Karpas-422 (cell line): Measurements from ENCODE around the gene TRAP1. TPM values are rescaled to one million over a fixed set of nuclear protein-coding genes. Genes with fewer than 3 reads are reported as not detected.
"Not testable (repeated sequence)": the region's sequence is repeated elsewhere in the genome, so short reads cannot be mapped to it uniquely, and the experiment has no call there.

Experiments used
- DNase-seq: peaks from one replicate; pipeline ENCODE4 v3.0.0-alpha.2; 2015
- H2AFZ ChIP-seq: fragments of 200-600 bp; sonication (generic); 2 replicates; pipeline ENCODE4 v1.6.1; 2014; ENCODE audit warnings: antibody characterized with exemption, low read length, mixed read lengths
- H3K27ac ChIP-seq: fragments of 200-600 bp; sonication (generic); 2 replicates; pipeline ENCODE4 v1.5.1; 2014; ENCODE audit warnings: mild to moderate bottlenecking, low read length, moderate library complexity
- H3K27me3 ChIP-seq: fragments of 200-600 bp; sonication (generic); 2 replicates; pipeline ENCODE4 v1.6.1; 2014; ENCODE audit warnings: low read length, mixed read lengths
- H3K36me3 ChIP-seq: fragments of 200-600 bp; sonication (generic); 2 replicates; pipeline ENCODE4 v1.6.1; 2014; ENCODE audit warnings: low read length, mixed read lengths; ENCODE audit not compliant: insufficient read depth
- H3K4me1 ChIP-seq: fragments of 200-600 bp; sonication (generic); 2 replicates; pipeline ENCODE4 v1.6.1; 2014; ENCODE audit warnings: mild to moderate bottlenecking, low read length, mixed read lengths
- H3K4me2 ChIP-seq: fragments of 200-600 bp; sonication (generic); 2 replicates; pipeline ENCODE4 v1.6.1; 2014; ENCODE audit warnings: low read length, low read depth, mild to moderate bottlenecking; ENCODE audit not compliant: poor library complexity, severe bottlenecking
- H3K4me3 ChIP-seq: fragments of 200-600 bp; sonication (generic); 2 replicates; pipeline ENCODE4 v1.5.1; 2014; ENCODE audit warnings: mild to moderate bottlenecking, antibody characterized with exemption, low read length, mixed read lengths
- H3K79me2 ChIP-seq: fragments of 200-600 bp; sonication (generic); 2 replicates; pipeline ENCODE4 v1.6.1; 2014; ENCODE audit warnings: mild to moderate bottlenecking, low read length, mixed read lengths
- H3K9ac ChIP-seq: fragments of 200-600 bp; sonication (generic); 2 replicates; pipeline ENCODE4 v1.6.0; 2014; ENCODE audit warnings: low read length
- H3K9me2 ChIP-seq: fragments of 200-600 bp; sonication (generic), shearing (Covaris generic); replicated peaks from 2 replicates; pipeline ENCODE4 v1.6.0; 2014; ENCODE audit warnings: mild to moderate bottlenecking, low read length, moderate library complexity; ENCODE audit not compliant: insufficient read depth
- H3K9me3 ChIP-seq: fragments of 300-700, 200-600 bp; sonication (generic); 2 replicates; pipeline ENCODE4 v1.6.1; 2014; ENCODE audit warnings: low read length, mixed read lengths
- H4K20me1 ChIP-seq: fragments of 200-600 bp; sonication (generic); 2 replicates; pipeline ENCODE4 v1.6.1; 2014; ENCODE audit warnings: mild to moderate bottlenecking, antibody characterized with exemption, low read length, low read depth; ENCODE audit not compliant: insufficient read depth
- total RNA-seq: library from RNA; depleted of rRNA; stranded (reverse); fragments of >200 nt; shearing (Covaris generic); gene quantifications from 2 replicates; pipeline ENCODE4 v1.2.3, GENCODE V29; 2014; ENCODE audit warnings: low replicate concordance

The TRAP1 gene
- total RNA-seq, 1 experiment from 2014 or later = 195 TPM

- Histone ChIP-seq H3K4me1 (peaks cover 20% of the 10 kb centered on the region), H3K79me2 (peaks cover 75% of the 10 kb centered on the region), H3K9ac (no peak overlapping the region), H3K27me3 (no peaks in the 10 kb centered on the region), H3K27ac (no peak overlapping the region), H3K36me3 (peaks cover 32% of the 10 kb centered on the region), H3K9me3 (no peaks in the 10 kb centered on the region), H2AFZ (no peak overlapping the region), H3K9me2 (no peaks in the 10 kb centered on the region), H4K20me1 (peaks cover 8% of the 10 kb centered on the region; the same call in 1 of the 2 replicates), H3K4me2 (peak overlapping the region; percentile 98), H3K4me3 (no peak overlapping the region)
- DNase-seq = no peak
Measured at GRCh38 chr16:3715430-3715829, 1.9 kb downstream of the TRAP1 start.

GRCh38 chr16:3714378-3714777 is 2.9 kb downstream of the TRAP1 start:
- H3K9ac ChIP-seq, H3K9me3 ChIP-seq, H4K20me1 ChIP-seq, H3K27ac ChIP-seq, DNase-seq, H3K4me3 ChIP-seq, H3K4me2 ChIP-seq, H2AFZ ChIP-seq, H3K27me3 ChIP-seq, H3K9me2 ChIP-seq: not testable (repeated sequence)
- Histone ChIP-seq H3K79me2 (peaks cover 86% of the 10 kb centered on the region), H3K4me1 (peaks cover 20% of the 10 kb centered on the region), H3K36me3 (peaks cover 40% of the 10 kb centered on the region)

- Histone ChIP-seq H3K27ac (no peak overlapping the region), H3K4me3 (no peak overlapping the region), H3K9ac (no peak overlapping the region), H3K9me2 (no peaks in the 10 kb centered on the region), H2AFZ (no peak overlapping the region), H3K79me2 (peaks cover 92% of the 10 kb centered on the region), H3K4me2 (no peak overlapping the region), H3K4me1 (peaks cover 20% of the 10 kb centered on the region), H3K36me3 (peaks cover 44% of the 10 kb centered on the region), H3K27me3 (no peaks in the 10 kb centered on the region), H4K20me1 (peaks cover 8% of the 10 kb centered on the region; the same call in 1 of the 2 replicates), H3K9me3 (no peaks in the 10 kb centered on the region)
- no peak for DNase-seq
Measured at GRCh38 chr16:3713587-3714242, 3.6 kb downstream of the TRAP1 start.

GRCh38 chr16:3712861-3713372 is 4.4 kb downstream of the TRAP1 start:
- no peak overlapping the region for H2AFZ ChIP-seq
- H3K79me2 ChIP-seq = peaks cover 91% of the 10 kb centered on the region
- no peaks in the 10 kb centered on the region for H3K9me3 ChIP-seq
- H3K27me3 ChIP-seq = no peaks in the 10 kb centered on the region
- H3K27ac ChIP-seq = no peak overlapping the region
- DNase-seq = no peak
- H3K4me3 ChIP-seq = no peak overlapping the region
- no peak overlapping the region for H3K4me2 ChIP-seq
- peaks cover 8% of the 10 kb centered on the region; the same call in 1 of the 2 replicates for H4K20me1 ChIP-seq
- H3K36me3 ChIP-seq = peaks cover 45% of the 10 kb centered on the region
- H3K9ac ChIP-seq = no peak overlapping the region
- no peaks in the 10 kb centered on the region for H3K9me2 ChIP-seq
- H3K4me1 ChIP-seq = peaks cover 13% of the 10 kb centered on the region

GRCh38 chr16:3706253-3707012 is 10.9 kb downstream of the TRAP1 start:
- Histone ChIP-seq H3K9ac (no peak overlapping the region), H4K20me1 (no peaks in the 10 kb centered on the region), H3K27me3 (no peaks in the 10 kb centered on the region), H3K9me2 (no peaks in the 10 kb centered on the region), H3K79me2 (peaks cover 84% of the 10 kb centered on the region), H3K4me3 (no peak overlapping the region), H3K36me3 (peaks cover 31% of the 10 kb centered on the region), H2AFZ (no peak overlapping the region), H3K4me1 (no peaks in the 10 kb centered on the region), H3K4me2 (no peak overlapping the region), H3K27ac (no peak overlapping the region), H3K9me3 (no peaks in the 10 kb centered on the region)
- DNase-seq = no peak

GRCh38 chr16:3702082-3702481 is 15.2 kb downstream of the TRAP1 start:
- H3K9ac ChIP-seq = no peak overlapping the region
- H3K27me3 ChIP-seq = no peaks in the 10 kb centered on the region
- H3K9me3 ChIP-seq = no peaks in the 10 kb centered on the region
- H3K4me2 ChIP-seq = no peak overlapping the region
- no peak for DNase-seq
- peaks cover 87% of the 10 kb centered on the region for H3K79me2 ChIP-seq
- H3K4me1 ChIP-seq = no peaks in the 10 kb centered on the region
- no peak overlapping the region for H2AFZ ChIP-seq
- H3K27ac ChIP-seq = no peak overlapping the region
- no peaks in the 10 kb centered on the region for H3K9me2 ChIP-seq
- no peak overlapping the region for H3K4me3 ChIP-seq
- 0 out of 2 replicates have a peak, but pooled peaks cover under 1% of the 10 kb centered on the region for H4K20me1 ChIP-seq
- H3K36me3 ChIP-seq = peaks cover 23% of the 10 kb centered on the region

GRCh38 chr16:3701531-3701930 is 15.8 kb downstream of the TRAP1 start:
- H2AFZ ChIP-seq = no peak overlapping the region
- no peak overlapping the region for H3K4me3 ChIP-seq
- H3K4me1 ChIP-seq = no peaks in the 10 kb centered on the region
- H4K20me1 ChIP-seq = 0 out of 2 replicates have a peak, but pooled peaks cover 5% of the 10 kb centered on the region
- no peaks in the 10 kb centered on the region for H3K9me3 ChIP-seq
- no peak for DNase-seq
- H3K79me2 ChIP-seq = peaks cover 89% of the 10 kb centered on the region
- no peaks in the 10 kb centered on the region for H3K9me2 ChIP-seq
- no peak overlapping the region for H3K9ac ChIP-seq
- H3K27me3 ChIP-seq = no peaks in the 10 kb centered on the region
- H3K27ac ChIP-seq = no peak overlapping the region
- no peak overlapping the region for H3K4me2 ChIP-seq
- H3K36me3 ChIP-seq = peaks cover 19% of the 10 kb centered on the region

GRCh38 chr16:3698941-3699340 is 18.4 kb downstream of the TRAP1 start:
- Histone ChIP-seq H3K9me3 (no peaks in the 10 kb centered on the region), H3K4me1 (no peaks in the 10 kb centered on the region), H3K4me2 (no peak overlapping the region), H3K27ac (no peak overlapping the region), H3K9me2 (no peaks in the 10 kb centered on the region), H2AFZ (no peak overlapping the region), H3K27me3 (no peaks in the 10 kb centered on the region), H3K4me3 (no peak overlapping the region), H3K9ac (no peak overlapping the region), H4K20me1 (peaks cover 17% of the 10 kb centered on the region; the same call in 1 of the 2 replicates), H3K79me2 (peaks cover 91% of the 10 kb centered on the region), H3K36me3 (peaks cover 23% of the 10 kb centered on the region)
- DNase-seq = no peak
